ENCODE data around the gene UACA.
"Not testable (repeated sequence)": the region's sequence is repeated elsewhere in the genome, so short reads cannot be mapped to it uniquely, and the experiment has no call there.

The UACA gene

DNA sequence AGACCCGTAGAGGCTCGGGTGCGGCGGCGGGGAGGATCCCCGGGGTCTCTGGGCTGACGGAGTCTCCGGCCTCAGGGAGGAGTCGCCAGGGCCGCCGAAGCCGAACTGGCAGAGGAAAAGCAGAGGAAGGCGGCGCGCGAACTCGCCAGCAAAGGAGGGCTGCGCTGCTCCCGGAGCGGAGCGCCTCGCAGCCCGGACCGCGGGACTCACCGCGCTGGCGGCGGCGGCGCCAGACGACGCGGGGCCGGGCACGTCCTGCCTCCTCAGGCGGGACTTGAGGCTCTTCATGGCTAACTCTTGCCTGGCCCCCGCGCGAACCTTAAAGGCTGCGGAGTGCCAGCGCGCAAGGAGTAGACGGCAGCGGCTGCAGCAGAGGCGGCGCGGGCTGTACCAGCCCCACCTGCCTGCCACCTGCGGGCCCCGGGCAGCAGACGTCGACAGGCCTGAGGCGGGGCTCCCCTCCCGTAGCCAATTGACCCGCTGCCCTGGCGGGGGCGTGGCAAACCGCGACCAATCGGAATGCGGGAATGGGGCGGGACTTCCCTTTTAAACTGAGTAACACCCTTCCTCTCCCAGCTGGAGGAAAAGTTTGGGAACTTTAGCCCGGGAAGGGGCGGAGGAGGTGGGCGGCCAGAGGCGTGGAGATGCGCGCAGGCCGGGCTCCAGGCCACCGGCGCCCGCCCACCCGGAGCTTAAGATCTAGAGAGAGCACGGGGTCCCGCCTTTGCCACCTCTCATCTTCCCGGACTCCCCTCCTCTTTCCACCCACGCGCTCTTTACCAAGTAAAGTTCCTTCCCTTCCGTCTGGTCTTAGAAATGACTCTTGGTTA is at the start of gene UACA:
TSS of gene UACA (minus strand) at position 439 of the 830 bp plus-strand sequence. CDS start at position 288, 151 bp downstream.
- H3K36me3 ChIP-seq (ENCODE audit: control insufficient read depth, low read depth, low read length), result no peaks in the 10 kb centered on the region
- peaks cover 25% of the 10 kb centered on the region for H3K4me1 ChIP-seq (ENCODE audit: control insufficient read depth, low read depth, low read length)
- H3K9ac ChIP-seq (ENCODE audit: low read length), result peak within 1 kb of the TSS; percentile 61
- H3K27ac ChIP-seq (ENCODE audit: low read length), result peak within 1 kb of the TSS; percentile 21
- H3K27me3 ChIP-seq (ENCODE audit: control insufficient read depth, insufficient read depth, low read length), result peaks cover 16% of the 10 kb centered on the region
- H3K9me3 ChIP-seq (ENCODE audit: control insufficient read depth, low read depth, low read length), result no peaks in the 10 kb centered on the region
- H3K4me3 ChIP-seq (ENCODE audit: low read length), result peak within 1 kb of the TSS; percentile 87

GRCh38 chr15:70812827-70813364 is 49.5 kb upstream of the UACA start:
- Histone ChIP-seq H3K4me1 (ENCODE audit: control insufficient read depth, low read depth, low read length) (no peaks in the 10 kb centered on the region), H3K4me3 (ENCODE audit: low read length) (no peak overlapping the region), H3K36me3 (ENCODE audit: control insufficient read depth, low read depth, low read length) (no peaks in the 10 kb centered on the region), H3K9ac (ENCODE audit: low read length) (no peak overlapping the region), H3K27ac (ENCODE audit: low read length) (no peak overlapping the region), H3K9me3 (ENCODE audit: control insufficient read depth, low read depth, low read length) (no peaks in the 10 kb centered on the region), H3K27me3 (ENCODE audit: control insufficient read depth, insufficient read depth, low read length) (no peaks in the 10 kb centered on the region)

DNA sequence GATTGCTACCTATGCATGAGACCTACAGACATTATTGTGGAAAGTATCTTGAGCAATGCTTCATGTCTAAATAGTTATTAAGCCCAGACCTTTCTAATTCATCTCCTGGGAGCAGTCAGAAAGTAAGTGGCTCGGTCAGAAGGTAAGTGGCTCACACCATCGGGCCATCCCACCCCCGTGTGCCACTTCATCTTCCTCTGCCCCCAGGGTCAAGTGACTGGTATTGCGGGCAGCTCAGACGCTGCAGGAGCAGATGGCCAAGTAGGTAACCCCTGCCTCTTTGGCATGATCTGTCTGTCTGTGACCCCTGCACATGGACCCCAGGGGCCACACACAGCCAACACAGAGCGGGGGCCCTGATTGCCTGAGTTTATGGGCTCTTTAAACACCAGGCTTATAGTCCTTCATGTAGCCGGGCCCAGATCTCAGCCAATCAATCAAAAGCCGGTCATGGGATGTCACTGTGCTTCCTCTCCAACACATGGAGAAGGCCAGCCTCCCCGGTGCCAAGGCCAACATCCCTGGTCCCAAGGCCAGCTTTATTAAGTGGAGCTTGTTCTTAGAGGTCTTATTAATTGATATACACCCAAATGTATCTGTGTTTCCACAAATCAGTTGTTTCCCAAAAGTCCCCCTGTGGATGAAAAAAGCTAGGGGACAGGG is 47.7 kb upstream of the UACA start:
- H3K4me1 ChIP-seq (ENCODE audit: control insufficient read depth, low read depth, low read length), result no peaks in the 10 kb centered on the region
- H3K36me3 ChIP-seq (ENCODE audit: control insufficient read depth, low read depth, low read length), result no peaks in the 10 kb centered on the region
- no peaks in the 10 kb centered on the region for H3K9me3 ChIP-seq (ENCODE audit: control insufficient read depth, low read depth, low read length)
- H3K4me3 ChIP-seq (ENCODE audit: low read length), result no peak overlapping the region
- H3K27ac ChIP-seq (ENCODE audit: low read length), result no peak overlapping the region
- no peak overlapping the region for H3K9ac ChIP-seq (ENCODE audit: low read length)
- no peaks in the 10 kb centered on the region for H3K27me3 ChIP-seq (ENCODE audit: control insufficient read depth, insufficient read depth, low read length)

GRCh38 chr15:70806992-70807712 is 43.8 kb upstream of the UACA start:
- H3K27me3 ChIP-seq (ENCODE audit: control insufficient read depth, insufficient read depth, low read length), result no peaks in the 10 kb centered on the region
- no peaks in the 10 kb centered on the region for H3K9me3 ChIP-seq (ENCODE audit: control insufficient read depth, low read depth, low read length)
- no peak overlapping the region for H3K27ac ChIP-seq (ENCODE audit: low read length)
- H3K4me1 ChIP-seq (ENCODE audit: control insufficient read depth, low read depth, low read length), result no peaks in the 10 kb centered on the region
- no peak overlapping the region for H3K9ac ChIP-seq (ENCODE audit: low read length)
- no peak overlapping the region for H3K4me3 ChIP-seq (ENCODE audit: low read length)
- H3K36me3 ChIP-seq (ENCODE audit: control insufficient read depth, low read depth, low read length), result no peaks in the 10 kb centered on the region

- H3K27me3 ChIP-seq (ENCODE audit: control insufficient read depth, insufficient read depth, low read length); H3K9ac ChIP-seq (ENCODE audit: low read length); H3K4me1 ChIP-seq (ENCODE audit: control insufficient read depth, low read depth, low read length); H3K36me3 ChIP-seq (ENCODE audit: control insufficient read depth, low read depth, low read length); H3K27ac ChIP-seq (ENCODE audit: low read length); H3K9me3 ChIP-seq (ENCODE audit: control insufficient read depth, low read depth, low read length); H3K4me3 ChIP-seq (ENCODE audit: low read length): not testable (repeated sequence)
Observed at GRCh38 chr15:70804388-70804787, 41.0 kb upstream of the UACA start.

DNA sequence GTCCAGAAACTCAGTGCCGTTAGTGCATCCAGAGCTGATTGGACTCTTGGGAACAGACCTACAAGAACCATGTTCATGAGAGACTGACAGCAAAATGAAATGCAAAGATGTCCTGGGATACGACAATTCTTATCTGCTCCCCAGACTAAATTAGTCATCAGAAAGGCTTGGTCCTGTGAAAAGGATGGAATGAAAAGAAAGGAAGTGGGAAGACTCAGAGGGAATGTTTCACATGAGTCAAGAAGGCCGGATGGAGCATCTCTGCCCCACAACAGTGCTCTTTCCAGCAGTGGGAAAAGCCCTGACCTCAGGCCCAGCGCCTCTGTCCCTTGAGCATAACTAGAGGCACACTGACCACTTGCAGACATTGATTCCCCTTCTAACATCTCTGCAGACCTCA is 39.3 kb upstream of the UACA start:
- no peaks in the 10 kb centered on the region for H3K27me3 ChIP-seq (ENCODE audit: control insufficient read depth, insufficient read depth, low read length)
- H3K4me1 ChIP-seq (ENCODE audit: control insufficient read depth, low read depth, low read length), result no peaks in the 10 kb centered on the region
- no peak overlapping the region for H3K4me3 ChIP-seq (ENCODE audit: low read length)
- H3K27ac ChIP-seq (ENCODE audit: low read length), result no peak overlapping the region
- no peaks in the 10 kb centered on the region for H3K9me3 ChIP-seq (ENCODE audit: control insufficient read depth, low read depth, low read length)
- H3K9ac ChIP-seq (ENCODE audit: low read length), result no peak overlapping the region
- H3K36me3 ChIP-seq (ENCODE audit: control insufficient read depth, low read depth, low read length), result no peaks in the 10 kb centered on the region

DNA sequence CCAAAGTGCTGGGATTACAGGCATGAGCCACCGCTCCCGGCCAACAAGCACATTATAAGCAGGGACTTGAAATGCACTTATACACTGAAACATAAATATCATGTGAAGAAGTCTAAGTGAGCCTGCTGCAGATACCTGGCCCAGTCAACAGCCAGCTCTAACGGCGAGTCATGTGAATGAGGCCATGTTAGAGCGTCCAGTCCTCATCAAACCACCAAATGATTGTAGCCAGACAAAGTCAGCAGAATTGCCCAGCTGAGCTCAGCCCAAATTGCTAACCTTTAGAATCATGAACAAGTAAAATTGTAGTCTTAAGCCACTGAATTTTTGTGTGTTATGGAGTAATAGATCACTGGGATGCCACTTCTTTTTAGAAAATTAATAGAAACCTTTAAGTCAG is 37.8 kb upstream of the UACA start:
- Histone ChIP-seq H3K36me3 (ENCODE audit: control insufficient read depth, low read depth, low read length) (no peaks in the 10 kb centered on the region), H3K27ac (ENCODE audit: low read length) (no peak overlapping the region), H3K4me3 (ENCODE audit: low read length) (no peak overlapping the region), H3K4me1 (ENCODE audit: control insufficient read depth, low read depth, low read length) (no peaks in the 10 kb centered on the region), H3K9ac (ENCODE audit: low read length) (no peak overlapping the region), H3K9me3 (ENCODE audit: control insufficient read depth, low read depth, low read length) (no peaks in the 10 kb centered on the region), H3K27me3 (ENCODE audit: control insufficient read depth, insufficient read depth, low read length) (no peaks in the 10 kb centered on the region)

- H3K27me3 ChIP-seq (ENCODE audit: control insufficient read depth, insufficient read depth, low read length), result no peaks in the 10 kb centered on the region
- no peaks in the 10 kb centered on the region for H3K9me3 ChIP-seq (ENCODE audit: control insufficient read depth, low read depth, low read length)
- no peaks in the 10 kb centered on the region for H3K36me3 ChIP-seq (ENCODE audit: control insufficient read depth, low read depth, low read length)
- H3K27ac ChIP-seq (ENCODE audit: low read length), result no peak overlapping the region
- H3K4me1 ChIP-seq (ENCODE audit: control insufficient read depth, low read depth, low read length), result no peaks in the 10 kb centered on the region
- no peak overlapping the region for H3K4me3 ChIP-seq (ENCODE audit: low read length)
- no peak overlapping the region for H3K9ac ChIP-seq (ENCODE audit: low read length)
Observed at GRCh38 chr15:70799667-70800450, 36.5 kb upstream of the UACA start.

DNA sequence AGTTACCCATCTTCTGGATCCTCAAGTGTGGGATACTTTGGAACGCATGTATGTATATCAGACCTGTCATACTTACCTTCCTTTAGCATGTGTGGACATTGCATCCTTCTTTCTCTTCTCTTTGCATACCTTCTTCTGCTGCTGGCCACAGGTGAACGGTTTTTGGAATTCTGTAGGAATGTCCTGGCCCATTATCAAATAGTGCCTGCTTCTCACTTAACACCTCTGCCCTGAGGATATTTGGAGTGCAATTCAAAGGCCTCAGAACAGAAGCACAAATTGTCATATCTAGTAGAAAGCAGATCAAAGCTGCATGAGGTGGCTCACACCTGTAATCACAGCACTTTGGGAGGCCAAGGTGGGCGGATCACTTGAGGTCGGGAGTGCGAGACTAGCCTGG is 34.1 kb upstream of the UACA start:
- Histone ChIP-seq H3K36me3 (ENCODE audit: control insufficient read depth, low read depth, low read length) (no peaks in the 10 kb centered on the region), H3K9ac (ENCODE audit: low read length) (no peak overlapping the region), H3K9me3 (ENCODE audit: control insufficient read depth, low read depth, low read length) (no peaks in the 10 kb centered on the region), H3K4me3 (ENCODE audit: low read length) (no peak overlapping the region), H3K27ac (ENCODE audit: low read length) (no peak overlapping the region), H3K4me1 (ENCODE audit: control insufficient read depth, low read depth, low read length) (no peaks in the 10 kb centered on the region), H3K27me3 (ENCODE audit: control insufficient read depth, insufficient read depth, low read length) (no peaks in the 10 kb centered on the region)

DNA sequence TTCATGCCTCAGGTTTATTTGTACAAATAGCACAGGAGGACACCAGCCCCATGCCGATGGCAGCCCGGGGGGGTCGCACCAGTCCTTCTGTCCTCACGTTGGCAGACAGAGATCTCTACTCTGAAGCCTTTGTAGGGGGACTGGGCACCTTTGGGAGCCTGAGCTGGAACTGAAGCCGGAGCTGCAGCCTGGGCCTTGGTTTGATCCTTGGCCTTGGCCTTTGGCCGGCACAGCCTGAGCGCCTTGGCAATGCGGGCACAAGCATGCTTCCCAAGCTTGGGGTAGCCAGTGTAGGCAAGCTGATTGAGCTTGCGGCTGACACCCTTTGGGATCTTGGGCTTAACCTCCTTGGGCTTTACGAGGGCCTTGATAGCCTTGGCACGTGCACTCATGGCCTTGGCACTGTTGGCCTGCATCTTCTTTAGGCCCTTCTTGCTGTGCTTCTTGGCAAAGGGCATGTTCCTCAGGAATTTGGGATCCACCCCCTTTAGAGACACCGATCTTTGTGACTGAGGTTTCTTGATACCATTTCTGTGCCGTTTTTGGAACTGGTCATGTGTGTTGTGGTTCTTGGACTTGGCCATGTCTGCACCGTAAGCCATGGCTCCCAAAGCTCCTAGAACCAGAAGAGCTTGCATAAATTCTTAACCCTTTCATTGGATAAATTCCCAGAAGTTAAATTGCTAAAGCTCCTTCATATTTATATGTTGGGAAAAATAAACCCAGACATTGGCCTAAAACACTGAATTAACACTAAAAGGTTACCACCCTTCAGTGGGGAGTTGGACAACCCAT is 33.4 kb upstream of the UACA start:
- no peaks in the 10 kb centered on the region for H3K27me3 ChIP-seq (ENCODE audit: control insufficient read depth, insufficient read depth, low read length)
- H3K4me3 ChIP-seq (ENCODE audit: low read length), result no peak overlapping the region
- no peak overlapping the region for H3K27ac ChIP-seq (ENCODE audit: low read length)
- no peaks in the 10 kb centered on the region for H3K4me1 ChIP-seq (ENCODE audit: control insufficient read depth, low read depth, low read length)
- H3K36me3 ChIP-seq (ENCODE audit: control insufficient read depth, low read depth, low read length), result no peaks in the 10 kb centered on the region
- no peak overlapping the region for H3K9ac ChIP-seq (ENCODE audit: low read length)
- H3K9me3 ChIP-seq (ENCODE audit: control insufficient read depth, low read depth, low read length), result no peaks in the 10 kb centered on the region

Measured in iPS-18a (cell line).